ENCODE results near the gene SIK2. TPM values are rescaled to one million over a fixed set of nuclear protein-coding genes. Genes with fewer than 3 reads are reported as not detected.

SIK2 gene
- total RNA-seq: 20.4 and 21.8 TPM in 2 replicates
- 4.9 TPM for total RNA-seq (2013)
- 4.9 and 6.2 TPM in 2 replicates for polyA plus RNA-seq
- 4.4 and 10.2 TPM in 2 replicates for polyA minus RNA-seq

- Histone ChIP-seq H3K36me3 (replicated peaks in 1 of 2; ENCODE audit: control extremely low read depth in 1 of 2, control insufficient read depth in 1 of 2, extremely low read depth in 1 of 2, insufficient read depth in 2 of 2, low read length in 1 of 2) (no peaks in the 10 kb centered on the region), H3K9ac (ENCODE audit: low read length) (peak within 1 kb of the TSS; percentile 98), H4K20me1 (ENCODE audit: control insufficient read depth, insufficient read depth, low read length, poor library complexity, severe bottlenecking) (peaks cover 10% of the 10 kb centered on the region), H3K79me2 (ENCODE audit: control insufficient read depth, insufficient read depth, low read length) (peaks cover 31% of the 10 kb centered on the region), H2AFZ (ENCODE audit: insufficient read depth, low read depth, low read length, poor library complexity, severe bottlenecking) (peak within 1 kb of the TSS; percentile 77), H3K4me2 (replicated peaks; ENCODE audit: low read depth, low read length, poor library complexity, severe bottlenecking) (peak within 1 kb of the TSS; percentile 93), H3K4me3 (ENCODE audit: control extremely low read depth in 1 of 5, extremely low read depth in 1 of 5, insufficient read depth in 1 of 5, low read depth in 2 of 5, low read length in 4 of 5) (peak within 1 kb of the TSS; percentile 75 to 96 (median 88)), H3K9me3 (ENCODE audit: control extremely low read depth in 1 of 3, control insufficient read depth in 2 of 3, insufficient read depth in 1 of 3, low read length in 2 of 3) (no peaks in the 10 kb centered on the region), H3K4me1 (ENCODE audit: control insufficient read depth in 2 of 2, insufficient read depth in 2 of 2, low read length in 2 of 2) (peaks cover 14 to 21% of the 10 kb centered on the region in 2 donors), H3K27ac (ENCODE audit: low read length in 2 of 2) (peak within 1 kb of the TSS; percentile 84 to 92), H3K27me3 (replicated peaks in 1 of 4; ENCODE audit: control extremely low read depth in 1 of 4, control insufficient read depth in 3 of 4, insufficient read depth in 4 of 4, low read length in 3 of 4) (no peaks in the 10 kb centered on the region)
- DNase-seq (peak; percentile 96), ATAC-seq (ENCODE audit: low read depth) (peak; percentile 93)
- no peak for TF ChIP-seq EZH2 (IDR thresholded peaks at IDR 0.05; ENCODE audit: borderline replicate concordance, insufficient read depth, low read depth, low read length, poor library complexity, severe bottlenecking)
- peak; percentile 77 for TF ChIP-seq CTCF (IDR thresholded peaks at IDR 0.05)
- Mint-ChIP-seq H3K27me3 (no peaks in the 10 kb centered on the region), H3K27ac (peak within 1 kb of the TSS; percentile 94), H3K4me3 (peak within 1 kb of the TSS; percentile 98), H3K9me3 (ENCODE audit: insufficient read depth) (no peaks in the 10 kb centered on the region), H3K4me1 (peaks cover 18% of the 10 kb centered on the region)
- intact Hi-C loops (cut with micrococcal nuclease): loop anchor here (1.0 to 5.0 kb wide), 11 partner anchors 15 to 1305 kb away; partner anchors contain the start of genes ALG9, CFAP68, DLAT and FDXACB1
- POLR2A ChIA-PET: interaction anchor here (0.7 to 1.5 kb wide), 4 partner anchors 164 to 1139 kb away, joined by 3 to 5 read pairs (median 4); partner anchors contain the start of genes ALG9 and PPP2R1B
- under 1% methylated on average over 93 of the region's 100 CpGs for WGBS (ENCODE audit: insufficient coverage)
- CTCF ChIA-PET: interaction anchor here (0.6 to 2.7 kb wide), 9 partner anchors 161 to 240 kb away, joined by 3 to 21 read pairs (median 5); partner anchors contain the start of gene PPP2R1B
Observed at GRCh38 chr11:111601979-111602864, at the start of gene SIK2. Gene SIK2 (plus strand): TSS chr11:111602449. CDS start chr11:111602564, 115 bp downstream.
